Measurements from ENCODE around the gene TMCO1.
"Not testable (repeated sequence)": the region's sequence is repeated elsewhere in the genome, so short reads cannot be mapped to it uniquely, and the experiment has no call there.

The TMCO1 gene

GRCh38 chr1:165688046-165688445 lies 80.6 kb downstream of the TMCO1 start:
- in situ Hi-C loops (cut with MboI; ENCODE audit: low sequenced_read_pairs): no loop called here

- in situ Hi-C loops (cut with MboI; ENCODE audit: low sequenced_read_pairs): no loop called here
These were observed 81.7 kb downstream of the TMCO1 start for GRCh38 chr1:165686971-165687433.

GRCh38 chr1:165686121-165686970 lies 82.3 kb downstream of the TMCO1 start:
- in situ Hi-C loops (cut with MboI; ENCODE audit: low sequenced_read_pairs): no loop called here

DNA sequence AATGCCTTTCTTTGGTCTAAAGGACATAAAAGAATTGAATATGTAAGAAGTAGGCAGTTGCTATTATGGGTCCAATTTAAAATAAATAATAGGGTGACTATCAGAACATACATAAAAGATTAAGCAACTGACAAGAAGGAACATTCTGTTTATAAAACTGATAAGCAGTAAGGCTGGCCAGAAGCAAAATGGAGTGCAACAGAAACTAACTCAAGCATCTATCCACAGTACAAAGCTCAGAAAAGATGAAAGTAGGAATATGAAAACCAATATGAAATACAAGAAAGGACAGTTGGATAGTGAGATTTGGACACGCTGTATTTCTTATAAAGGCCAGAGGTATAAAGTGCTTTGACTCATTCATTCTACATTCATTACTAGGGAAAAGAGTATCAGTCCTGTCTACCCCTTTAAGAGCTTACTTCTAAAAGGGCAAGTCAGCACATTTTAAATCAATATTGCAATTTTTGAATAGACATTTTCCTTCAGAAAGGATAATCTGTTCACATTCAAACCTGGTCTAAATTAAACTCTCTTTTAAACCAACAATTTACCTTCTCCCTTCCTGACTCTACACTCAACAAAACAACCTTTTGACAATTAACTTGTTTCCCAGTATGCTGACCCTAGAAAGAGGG lies 84.7 kb downstream of the TMCO1 start:
- in situ Hi-C loops (cut with MboI; ENCODE audit: low sequenced_read_pairs): no loop called here

DNA sequence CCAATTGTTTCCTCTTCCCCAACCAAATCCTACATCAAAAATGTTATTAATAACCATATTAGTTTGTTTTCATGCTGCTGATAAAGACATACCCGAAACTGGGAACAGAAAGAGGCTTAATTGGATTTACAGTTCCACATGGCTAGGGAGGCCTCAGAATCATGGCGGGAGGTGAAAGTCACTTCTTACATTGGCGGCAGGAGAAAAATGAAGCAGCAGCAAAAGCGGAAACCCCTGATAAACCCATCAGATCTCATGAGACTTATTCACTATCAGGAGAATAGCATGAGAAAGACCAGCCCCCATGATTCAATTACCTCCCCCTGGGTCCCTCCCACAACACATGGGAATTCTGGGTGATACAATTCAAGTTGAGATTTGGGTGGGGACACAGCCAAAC lies 87.9 kb downstream of the TMCO1 start:
- in situ Hi-C loops (cut with MboI; ENCODE audit: low sequenced_read_pairs): not testable (repeated sequence)

GRCh38 chr1:165680303-165680702 lies 88.4 kb downstream of the TMCO1 start:
- in situ Hi-C loops (cut with MboI; ENCODE audit: low sequenced_read_pairs): no loop called here

DNA sequence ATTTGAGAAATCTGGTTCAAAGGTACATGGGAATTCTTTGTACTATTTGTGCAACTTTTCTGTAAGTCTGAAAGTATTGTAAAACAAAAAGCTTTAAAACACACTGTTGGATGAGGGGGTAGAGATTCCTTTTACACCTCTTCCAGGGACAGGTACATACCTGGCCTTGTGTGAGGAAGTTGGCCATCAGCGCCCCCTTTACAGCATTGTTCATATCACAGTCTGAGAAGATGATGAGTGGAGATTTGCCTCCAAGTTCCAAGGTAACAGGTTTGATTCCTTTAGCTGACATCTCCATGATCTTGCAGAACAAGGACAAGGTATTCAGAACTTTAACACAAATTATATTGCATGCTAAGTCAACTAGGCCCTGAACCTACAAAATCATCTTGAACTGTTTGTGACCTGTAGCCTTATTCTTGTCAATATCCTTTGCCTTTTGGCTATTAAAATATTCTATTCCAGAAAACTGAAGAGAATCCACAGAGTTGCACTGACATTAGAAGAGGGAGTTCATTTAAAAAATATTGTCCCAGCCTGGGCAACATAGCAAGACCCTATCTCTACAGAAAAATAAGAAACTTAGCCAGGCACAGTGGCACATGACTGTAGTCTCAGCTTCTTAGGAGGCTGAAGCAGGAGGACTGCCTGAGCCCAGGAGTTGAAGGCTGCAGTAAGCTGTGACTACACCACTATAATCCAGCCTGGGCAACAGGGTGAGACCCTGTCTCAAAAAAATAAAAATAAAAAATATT lies 89.2 kb downstream of the TMCO1 start:
- in situ Hi-C loops (cut with MboI; ENCODE audit: low sequenced_read_pairs): no loop called here

GRCh38 chr1:165678509-165678908 lies 90.2 kb downstream of the TMCO1 start:
- in situ Hi-C loops (cut with MboI; ENCODE audit: low sequenced_read_pairs): no loop called here

All from HL-60/S4 treated with retinoic acid at 250 ng/mL for 4 days and 3 days (cell line).